ENCODE results near the gene CLNK.
"Not testable (repeated sequence)": the region's sequence is repeated elsewhere in the genome, so short reads cannot be mapped to it uniquely, and the experiment has no call there.

The CLNK gene

DNA sequence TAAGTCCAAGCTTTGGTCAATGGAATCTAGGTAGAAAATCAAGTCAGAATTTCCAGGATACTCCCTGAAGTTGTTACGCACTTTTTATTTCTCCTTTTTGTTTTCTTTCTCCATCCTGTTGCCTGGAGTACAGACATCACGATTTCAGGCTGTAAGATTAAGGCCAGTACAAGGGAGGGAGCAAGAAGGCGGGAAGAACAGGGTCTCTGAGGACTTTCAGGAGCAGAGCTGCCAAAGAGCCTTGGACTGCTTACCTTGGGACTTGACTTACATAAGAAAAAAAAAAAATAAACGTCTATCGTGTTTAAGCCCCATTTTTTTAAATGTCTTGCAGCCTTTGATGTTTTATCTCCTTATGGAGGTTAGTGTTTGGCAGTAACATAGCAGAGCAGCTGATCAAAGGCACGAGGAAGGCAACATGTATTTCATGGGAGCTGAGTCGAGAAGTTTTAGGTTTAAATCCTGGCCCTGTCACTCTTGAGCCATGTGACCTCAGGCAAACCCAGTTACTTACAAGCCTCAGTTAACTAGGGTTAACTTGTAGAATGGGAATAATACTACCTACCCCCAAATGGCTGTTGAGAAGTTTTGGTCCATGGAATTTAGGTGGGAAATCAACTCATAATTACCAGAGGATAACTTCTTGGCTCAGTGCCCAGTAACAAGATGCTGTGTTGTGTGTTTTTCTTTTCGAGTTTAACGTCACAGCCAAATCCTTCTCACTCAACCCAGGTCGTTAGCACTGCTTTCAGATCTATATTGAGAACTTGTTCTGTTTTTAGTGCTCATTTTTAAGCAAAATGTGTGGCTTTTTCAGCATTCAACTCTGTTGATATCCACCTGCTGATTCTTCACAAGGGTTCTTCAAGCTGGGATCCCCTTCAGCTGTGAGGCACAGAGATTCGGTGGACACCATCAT is 106.8 kb downstream of the CLNK start:
- DNase-seq (ENCODE audit: low read depth): no peak

DNA sequence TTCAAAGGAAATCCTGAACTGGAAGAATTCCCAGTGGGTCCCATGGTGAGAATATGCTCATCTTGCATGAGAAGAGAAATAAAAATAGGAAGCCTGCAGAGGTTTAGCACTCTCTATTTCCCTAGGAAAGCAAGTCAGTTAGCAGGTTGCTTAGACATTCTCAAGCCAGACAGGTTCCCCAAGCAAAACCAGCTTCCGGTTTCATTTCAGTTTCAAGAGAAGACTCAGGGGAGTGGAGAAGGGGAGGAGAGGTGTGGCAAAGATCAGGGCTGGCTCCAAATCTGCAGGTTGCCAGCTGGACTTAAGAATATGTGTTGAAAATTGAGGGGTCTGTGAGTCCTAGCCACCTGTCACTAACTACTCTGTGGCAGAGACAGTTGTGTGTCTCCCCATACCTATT is 107.5 kb downstream of the CLNK start:
- DNase-seq (ENCODE audit: low read depth): no peak

DNA sequence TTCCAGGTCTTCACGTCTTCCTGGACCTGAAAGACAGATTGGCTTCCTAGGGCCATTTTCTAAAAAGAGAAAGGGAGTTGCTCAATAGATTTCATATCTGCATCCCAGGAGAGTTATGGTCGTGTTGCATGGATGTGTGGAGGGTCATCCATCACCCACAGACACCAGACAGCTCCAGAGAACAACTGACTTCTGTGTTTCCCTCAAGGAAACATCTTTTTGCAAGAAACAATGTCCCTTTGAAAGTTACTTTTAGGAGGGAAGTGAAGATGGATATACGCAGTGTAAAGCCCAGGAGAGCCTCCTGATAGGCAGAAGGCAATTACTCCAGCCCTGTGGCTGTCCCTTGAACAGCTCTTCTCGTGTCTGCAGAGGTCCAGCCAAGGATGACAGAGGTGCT is 108.3 kb downstream of the CLNK start:
- DNase-seq (ENCODE audit: low read depth): no peak

DNA sequence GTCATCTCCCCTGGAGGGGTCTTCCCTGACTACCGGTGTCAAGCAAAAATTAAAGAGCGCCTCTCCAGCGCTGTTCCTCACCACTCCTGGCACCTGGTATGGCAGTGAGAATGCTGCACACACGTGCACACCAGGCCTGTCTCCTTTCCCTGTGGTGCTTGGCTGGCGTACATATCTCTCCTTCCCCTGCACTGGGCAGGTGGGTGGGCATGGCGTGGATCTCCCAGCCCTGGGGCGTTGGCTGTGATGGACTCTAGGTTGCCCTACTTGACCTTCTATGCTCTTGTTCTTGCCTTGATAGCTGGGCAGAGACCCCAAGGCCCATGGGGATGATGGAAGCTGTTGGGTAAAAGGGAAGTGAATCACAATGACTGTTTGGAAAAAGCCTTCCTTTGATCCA is 109.2 kb downstream of the CLNK start:
- no peak for DNase-seq (ENCODE audit: low read depth)

DNA sequence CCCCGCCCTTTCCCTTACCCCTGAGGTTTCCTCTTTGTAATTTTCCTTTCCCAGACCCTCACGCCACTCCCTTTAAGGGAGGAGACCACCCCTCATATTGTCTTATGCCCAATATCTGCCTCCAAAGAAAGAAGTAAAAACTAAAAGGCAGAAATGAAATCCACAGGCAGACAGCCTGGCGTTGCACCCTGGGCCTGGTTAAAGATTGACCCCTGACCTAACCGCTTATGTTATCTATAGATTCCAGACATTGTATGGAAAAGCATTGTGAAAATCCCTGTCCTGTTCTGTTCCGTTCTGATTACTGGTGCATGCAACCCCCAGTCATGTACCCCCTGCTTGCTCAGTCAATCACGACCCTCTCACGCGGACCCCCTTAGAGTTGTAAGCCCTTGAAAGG is 110.0 kb downstream of the CLNK start:
- not testable (repeated sequence) for DNase-seq (ENCODE audit: low read depth)

DNA sequence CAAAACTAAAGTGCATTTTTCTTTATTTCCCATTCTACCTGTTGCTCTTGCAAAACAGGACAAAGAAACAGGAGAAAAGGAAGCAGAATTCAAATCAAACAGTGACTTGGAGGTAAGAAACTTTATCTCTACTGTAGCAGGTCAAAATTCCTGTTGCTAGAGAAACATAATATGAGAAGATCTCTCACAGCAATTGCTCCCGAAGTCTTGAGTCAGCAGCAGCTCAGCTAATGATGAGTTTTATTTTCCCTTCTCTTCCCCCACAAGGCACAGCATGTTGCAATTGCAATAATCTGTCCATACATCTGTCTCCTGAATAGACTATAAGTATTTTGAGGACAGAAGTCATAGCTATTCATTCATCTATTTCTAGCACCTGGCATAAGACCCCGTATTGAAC is 112.7 kb downstream of the CLNK start:
- DNase-seq (ENCODE audit: low read depth): no peak

DNA sequence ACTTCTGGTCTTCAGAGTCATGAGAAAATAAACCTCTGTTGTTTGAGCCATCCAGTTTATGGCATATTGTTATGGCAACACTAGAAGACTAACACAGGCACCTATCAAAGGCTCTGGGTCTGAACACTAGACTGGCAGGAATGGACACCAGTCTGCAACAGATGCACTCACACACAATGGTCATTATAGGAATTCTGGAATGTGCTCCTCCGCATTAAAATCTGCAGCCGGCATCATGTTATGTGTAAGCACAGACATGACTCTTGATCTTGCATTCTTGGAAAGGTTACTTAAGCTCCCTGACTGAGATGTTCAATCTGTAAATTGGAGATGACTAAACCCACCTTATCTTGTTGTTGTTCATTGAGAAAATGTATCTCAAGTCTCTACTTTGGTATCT is 115.1 kb downstream of the CLNK start:
- DNase-seq (ENCODE audit: low read depth): no peak

- no peak for DNase-seq (ENCODE audit: low read depth)
These were observed 116.8 kb downstream of the CLNK start for GRCh38 chr4:10567766-10568165.

DNA sequence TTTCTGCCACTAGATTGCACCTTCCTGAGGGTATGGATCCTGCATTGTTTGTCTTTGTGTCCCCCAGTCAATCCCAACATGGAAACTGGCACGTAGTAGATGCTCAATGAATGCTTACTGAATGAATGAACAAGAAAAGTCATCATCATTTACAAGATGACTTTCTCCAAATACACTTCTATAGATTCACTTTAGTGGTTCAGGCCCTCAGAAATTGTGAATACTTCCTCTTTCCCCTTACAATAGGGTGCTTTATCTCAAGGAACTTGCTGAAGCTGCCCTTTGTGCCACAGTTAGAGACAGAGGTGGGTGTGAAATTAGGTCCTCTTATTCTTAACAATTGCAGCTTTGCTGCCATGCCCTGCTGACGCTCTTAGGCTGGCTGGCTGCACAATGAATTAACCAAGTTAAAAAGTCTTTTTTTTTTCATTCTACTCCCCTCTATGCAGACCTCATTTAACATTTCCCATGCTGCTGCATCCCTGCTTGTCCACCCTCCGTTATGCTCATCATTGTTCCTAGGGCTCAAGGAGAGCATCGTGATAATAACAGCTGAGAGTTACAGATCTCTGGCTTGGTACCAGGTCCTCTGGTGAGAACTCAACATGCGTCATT is 119.3 kb downstream of the CLNK start:
- DNase-seq (ENCODE audit: low read depth): no peak

- DNase-seq (ENCODE audit: low read depth): peak; percentile 12
These were observed 129.9 kb downstream of the CLNK start for GRCh38 chr4:10554694-10555093.

DNA sequence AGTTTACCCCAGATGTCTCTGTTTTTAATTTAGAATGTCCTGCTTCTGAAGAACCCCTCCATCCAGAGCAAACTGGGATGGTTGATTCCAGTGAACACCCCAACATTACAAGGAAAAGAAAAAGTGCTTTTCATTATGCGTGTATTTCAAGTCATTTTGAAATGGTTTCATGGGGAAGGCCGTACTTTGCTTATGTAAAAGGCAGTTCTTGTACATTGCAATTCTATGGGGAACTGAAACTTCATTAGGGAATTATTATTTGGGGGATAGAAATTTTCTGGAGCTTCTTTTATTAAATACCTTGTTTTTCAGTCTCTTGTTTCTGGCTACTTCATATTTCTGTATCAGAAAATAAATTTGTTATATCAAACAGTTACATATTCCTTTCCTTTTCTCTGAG is 130.4 kb downstream of the CLNK start:
- no peak for DNase-seq (ENCODE audit: low read depth)

GRCh38 chr4:10552591-10553280 is 131.8 kb downstream of the CLNK start:
- DNase-seq (ENCODE audit: low read depth): no peak

- no peak for DNase-seq (ENCODE audit: low read depth)
These were observed 148.7 kb downstream of the CLNK start for GRCh38 chr4:10535912-10536311.

- no peak for DNase-seq (ENCODE audit: low read depth)
These were observed 149.7 kb downstream of the CLNK start for GRCh38 chr4:10534820-10535219.

- DNase-seq (ENCODE audit: low read depth): no peak
These were observed 152.4 kb downstream of the CLNK start for GRCh38 chr4:10532155-10532554.

GRCh38 chr4:10530137-10530786 is 154.3 kb downstream of the CLNK start:
- no peak for DNase-seq (ENCODE audit: low read depth)

DNA sequence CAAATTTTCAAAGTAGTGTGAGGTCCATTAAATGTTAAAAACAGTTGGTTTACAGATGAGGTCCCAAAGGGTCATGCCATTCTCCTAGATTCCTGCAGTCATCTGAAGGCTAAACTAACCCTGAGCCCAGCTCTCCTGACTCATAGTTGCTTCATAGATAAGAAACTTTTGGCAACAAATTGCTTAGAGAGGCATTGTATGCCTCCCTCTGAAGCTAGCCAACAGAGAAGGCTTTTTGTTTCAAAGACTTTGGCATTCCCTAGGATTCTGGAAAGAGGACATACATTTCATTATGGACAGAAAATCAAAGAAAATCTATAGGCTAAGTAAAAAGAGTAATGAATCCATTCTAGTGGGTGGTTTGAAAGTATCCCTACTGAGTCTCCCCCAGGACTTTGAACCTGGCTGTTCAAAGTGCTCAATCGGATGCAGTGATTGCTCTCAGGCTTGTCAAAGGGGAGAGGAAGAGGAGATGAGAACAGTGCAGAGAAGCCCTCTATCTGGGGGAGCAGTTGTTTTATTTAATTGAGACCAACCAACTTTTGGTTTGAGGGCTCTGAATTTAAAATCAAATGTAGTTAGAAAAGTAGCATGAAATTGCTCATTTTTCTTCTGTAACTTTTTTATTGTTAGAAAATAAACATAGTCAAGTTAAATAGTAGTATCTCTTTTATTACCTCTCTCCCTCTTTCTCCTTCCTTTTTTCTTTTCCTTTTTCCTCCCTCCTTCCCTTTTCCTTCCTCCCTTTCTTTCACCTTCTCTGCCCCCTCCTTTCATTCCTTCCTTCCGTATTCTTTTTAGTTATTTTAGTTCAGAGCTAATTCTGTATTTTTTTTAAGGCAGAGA is 155.1 kb downstream of the CLNK start:
- no peak for DNase-seq (ENCODE audit: low read depth)

- DNase-seq (ENCODE audit: low read depth): no peak
These were observed 157.1 kb downstream of the CLNK start for GRCh38 chr4:10527438-10527837.

GRCh38 chr4:10526429-10527222 is 157.9 kb downstream of the CLNK start:
- no peak for DNase-seq (ENCODE audit: low read depth)

DNA sequence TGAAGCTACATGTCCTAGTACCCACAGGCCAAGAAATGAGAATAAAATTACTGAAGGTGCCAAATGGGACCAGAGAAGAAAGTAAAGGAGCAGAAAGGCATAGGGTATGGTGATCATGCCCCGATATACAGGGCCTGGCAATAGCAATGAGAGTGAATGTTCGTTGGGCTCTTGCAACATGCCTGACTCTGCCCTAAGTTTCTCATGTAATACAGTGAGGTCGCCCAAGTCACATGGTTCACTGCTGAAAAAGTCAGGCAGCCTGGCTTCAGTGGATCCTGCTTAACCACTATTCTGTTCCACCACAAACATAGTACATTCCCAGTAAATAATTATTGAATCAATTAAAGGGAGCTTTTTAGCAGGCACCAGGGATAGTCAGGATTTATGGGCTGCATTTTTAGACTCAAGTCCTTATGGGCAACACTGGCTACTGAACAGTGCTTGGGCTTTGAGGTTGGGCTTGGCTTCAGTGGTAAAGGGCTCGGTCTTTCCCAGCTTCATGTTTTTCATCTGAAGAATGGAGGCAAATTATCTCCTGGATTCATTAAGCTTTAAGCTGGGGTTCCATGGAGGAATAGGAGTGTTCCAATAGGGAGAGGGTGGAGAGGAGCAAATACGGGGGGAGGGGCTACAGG is 160.3 kb downstream of the CLNK start:
- no peak for DNase-seq (ENCODE audit: low read depth)

Data from activated T-cell treated with anti-CD3 and anti-CD28 coated beads for 48 hours (primary cell).